NCI-H2081 (cell line): ENCODE data around the gene SP110.
"Not testable (repeated sequence)": the region's sequence is repeated elsewhere in the genome, so short reads cannot be mapped to it uniquely, and the experiment has no call there.

ENCODE experiments used
- DNase-seq, 2 experiments: peaks; one replicate each; lab custom pipeline; 2025; lab: John Stamatoyannopoulos, UW

Gene SP110

GRCh38 chr2:230224458-230224857 is 4.7 kb upstream of the SP110 start:
- DNase-seq, result no peak

- DNase-seq, result not testable (repeated sequence)
These were observed 3.0 kb upstream of the SP110 start for GRCh38 chr2:230222829-230223228.

- DNase-seq, result no peak
These were observed 1.7 kb upstream of the SP110 start for GRCh38 chr2:230221493-230221892.

GRCh38 chr2:230220347-230220969 is 674 bp upstream of the SP110 start:
- DNase-seq, result no peak

GRCh38 chr2:230218421-230218820 is 1.4 kb downstream of the SP110 start:
- DNase-seq, result no peak

DNA sequence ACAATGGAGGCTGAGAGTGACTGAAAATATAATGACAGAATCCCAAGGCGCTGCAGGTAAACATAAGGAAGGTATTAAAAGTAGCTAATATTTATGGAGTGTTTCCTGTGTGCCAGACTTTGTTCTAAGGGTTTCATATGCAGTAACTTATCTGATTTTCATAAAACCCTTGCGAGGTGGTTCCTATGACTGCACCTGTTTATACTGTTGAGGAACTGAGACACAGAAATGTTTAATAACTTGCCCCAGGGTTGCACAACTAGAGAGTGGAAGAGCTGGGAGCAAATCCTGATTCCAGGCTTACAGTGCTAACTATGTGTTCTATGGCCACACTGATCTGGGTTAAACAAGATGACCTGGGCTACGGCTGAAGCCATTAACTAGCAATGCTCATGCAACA is 2.4 kb downstream of the SP110 start:
- no peak for DNase-seq

- no peak for DNase-seq
These were observed 3.3 kb downstream of the SP110 start for GRCh38 chr2:230216489-230216888.

GRCh38 chr2:230209422-230210051 is 10.2 kb downstream of the SP110 start:
- DNase-seq, result no peak

DNA sequence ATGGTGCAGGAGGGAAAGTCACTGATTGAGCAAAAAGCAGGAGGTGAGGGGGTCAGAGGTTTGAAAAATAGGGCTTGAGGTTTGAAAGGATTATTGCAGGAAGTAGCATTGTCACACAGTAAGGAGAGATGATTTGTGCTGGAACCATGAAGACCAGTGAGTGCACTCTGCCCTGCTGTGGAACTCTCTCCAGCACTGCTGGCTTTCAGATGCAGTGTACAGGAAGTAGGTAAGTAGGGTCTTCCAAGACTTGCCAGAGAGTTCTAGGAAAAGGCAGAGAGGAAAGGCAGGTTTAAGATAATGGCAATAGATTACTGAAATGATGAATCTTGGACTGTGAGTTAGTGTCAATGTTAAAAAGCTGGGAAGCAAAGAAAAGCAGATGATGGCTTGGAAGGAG is 11.2 kb downstream of the SP110 start:
- no peak for DNase-seq

- DNase-seq, result no peak
These were observed 14.1 kb downstream of the SP110 start for GRCh38 chr2:230205721-230206120.

- no peak for DNase-seq
These were observed 14.8 kb downstream of the SP110 start for GRCh38 chr2:230205034-230205433.

DNA sequence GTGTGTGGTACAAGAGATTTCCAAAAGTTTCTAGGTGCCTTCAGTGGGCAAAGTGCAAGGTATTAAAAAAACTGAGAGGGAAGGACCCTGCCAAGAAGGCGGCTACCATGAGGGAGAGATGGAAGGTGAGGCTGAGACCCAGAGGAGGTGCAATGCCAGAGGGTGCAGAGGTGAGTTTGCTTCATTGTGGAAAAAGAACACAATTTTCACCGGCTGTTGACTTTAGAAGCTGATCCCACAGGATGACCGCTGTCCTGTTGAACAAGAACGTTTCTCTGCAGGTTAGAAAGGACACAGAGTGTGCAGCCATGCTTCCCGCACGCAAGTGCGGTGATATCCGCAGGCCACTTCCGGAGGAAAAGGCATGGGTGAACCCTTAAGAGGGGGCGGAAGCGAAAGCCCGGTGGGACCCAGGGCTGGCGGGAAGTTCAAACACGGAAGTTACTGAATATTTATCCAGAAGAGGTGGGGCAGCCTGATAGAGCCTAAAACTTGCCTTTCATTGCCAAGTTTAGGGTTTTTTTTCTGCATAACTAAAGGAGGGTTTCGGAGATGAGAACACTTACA is 16.6 kb downstream of the SP110 start:
- DNase-seq, result no peak

DNA sequence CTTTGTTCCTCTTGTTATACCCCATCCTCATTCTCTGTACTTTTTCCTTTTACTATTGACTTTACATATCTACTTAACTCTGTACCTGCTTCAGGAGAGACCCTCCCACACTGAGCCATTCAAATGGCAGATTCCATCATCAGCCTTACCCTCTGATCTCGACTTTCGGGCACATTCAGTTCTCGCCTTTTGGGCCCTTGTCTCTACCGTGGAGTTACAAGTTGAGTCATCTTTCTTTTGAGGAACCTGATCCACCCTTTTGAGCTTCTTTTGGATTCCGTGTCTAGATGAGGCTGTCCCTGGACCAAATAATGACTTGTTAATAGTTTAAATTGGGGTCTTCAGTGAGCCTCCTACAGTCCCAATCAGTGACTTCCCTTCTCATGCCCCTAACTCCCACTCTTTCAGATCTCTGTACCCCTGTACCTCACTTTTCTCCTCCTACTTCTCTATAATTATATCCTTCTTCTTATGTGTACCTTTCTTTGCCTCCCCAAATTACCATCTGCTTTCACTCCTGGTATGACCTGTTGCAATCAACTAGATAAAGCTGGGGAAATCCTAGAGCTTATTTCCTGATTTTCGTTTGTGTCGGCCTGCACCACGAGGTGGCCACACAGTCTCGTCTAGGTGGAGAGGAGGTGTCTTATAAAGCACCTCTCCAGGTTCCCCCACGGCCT is 17.2 kb downstream of the SP110 start:
- no peak for DNase-seq

DNA sequence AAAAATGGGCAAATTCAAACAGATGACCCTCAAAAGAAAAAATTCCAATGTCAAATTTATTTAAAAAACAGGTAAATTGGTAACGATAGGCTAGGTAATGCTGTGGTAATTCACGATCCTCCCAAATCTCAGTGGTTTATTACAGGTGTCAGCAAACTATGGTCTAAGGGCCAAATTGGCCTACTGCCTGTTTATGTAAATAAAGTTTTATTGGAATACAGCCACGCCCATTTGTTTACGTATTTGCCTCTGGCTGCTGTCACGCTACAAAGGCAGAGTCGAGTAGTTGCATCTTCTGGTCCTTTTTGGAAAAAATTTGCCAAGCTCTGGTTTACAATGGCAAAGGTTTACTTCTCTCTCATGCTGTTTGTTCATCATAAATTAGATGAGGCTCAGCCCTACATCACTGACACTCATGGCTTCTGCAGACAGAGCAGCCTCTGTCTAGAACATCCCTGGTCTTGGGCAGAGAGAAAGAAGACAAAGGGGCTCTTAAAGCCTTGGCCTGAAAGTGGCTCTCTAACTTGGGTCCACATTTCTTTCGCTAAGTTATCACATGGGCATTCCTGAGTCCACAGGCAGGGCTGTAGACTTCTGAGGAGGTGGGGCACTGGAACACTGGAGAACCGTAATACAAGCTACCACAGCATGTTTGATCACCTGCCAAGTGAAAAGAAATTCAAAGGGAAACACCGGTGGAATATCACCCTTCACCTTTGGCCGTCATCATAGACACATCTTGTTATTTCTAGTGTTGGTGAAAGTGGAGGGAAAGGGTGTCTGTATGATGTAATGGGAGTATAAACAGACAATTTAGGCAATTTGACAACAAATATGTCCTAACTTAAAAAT is 34.8 kb downstream of the SP110 start:
- peak; percentile 3 to 43 for DNase-seq

DNA sequence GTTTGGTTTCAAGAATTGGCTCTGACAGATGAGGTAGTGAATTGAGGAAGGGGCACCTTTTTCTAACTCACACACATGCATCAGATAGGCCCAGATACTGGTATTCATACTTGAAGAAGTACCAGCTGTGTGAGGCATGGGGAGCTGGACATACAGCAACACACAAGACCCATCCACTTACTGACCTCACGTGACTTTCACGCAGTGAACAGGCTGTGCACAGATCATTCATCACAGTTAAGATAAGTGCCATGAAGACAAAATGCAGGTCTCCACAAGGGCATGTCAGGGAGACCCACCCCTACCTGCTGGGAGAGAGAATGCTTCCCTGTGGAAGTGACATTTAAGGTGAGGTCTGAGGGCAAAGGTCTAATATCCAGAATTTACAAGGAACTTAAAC is 38.6 kb downstream of the SP110 start:
- DNase-seq, result no peak

- DNase-seq, result peak in 1 of 2 experiments; percentile 18
These were observed 39.9 kb downstream of the SP110 start for GRCh38 chr2:230179907-230180306.

GRCh38 chr2:230178546-230179485 is 41.0 kb downstream of the SP110 start:
- no peak for DNase-seq

DNA sequence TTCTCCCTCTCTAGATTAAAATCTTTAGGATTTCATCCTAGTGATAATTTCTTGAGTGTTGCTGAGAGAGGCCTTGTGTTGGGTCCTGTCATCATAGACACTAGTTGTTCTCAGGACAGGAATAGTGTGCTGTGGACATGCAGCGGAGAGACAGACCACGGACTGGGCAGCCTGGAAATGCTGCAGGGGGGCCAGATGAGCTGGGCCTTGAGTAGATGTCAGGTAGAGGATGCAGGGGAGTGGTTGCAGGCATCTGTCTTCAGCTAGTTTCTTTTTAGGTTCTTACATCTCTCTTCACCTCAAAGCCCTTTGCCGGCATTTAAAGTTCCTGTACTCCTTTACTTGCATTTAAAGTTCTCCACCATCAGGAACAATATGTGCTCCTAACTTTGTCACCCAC is 42.8 kb downstream of the SP110 start:
- no peak for DNase-seq

- DNase-seq, result no peak
These were observed 45.3 kb downstream of the SP110 start for GRCh38 chr2:230174466-230174865.

- DNase-seq, result no peak
These were observed 46.9 kb downstream of the SP110 start for GRCh38 chr2:230172852-230173251.

DNA sequence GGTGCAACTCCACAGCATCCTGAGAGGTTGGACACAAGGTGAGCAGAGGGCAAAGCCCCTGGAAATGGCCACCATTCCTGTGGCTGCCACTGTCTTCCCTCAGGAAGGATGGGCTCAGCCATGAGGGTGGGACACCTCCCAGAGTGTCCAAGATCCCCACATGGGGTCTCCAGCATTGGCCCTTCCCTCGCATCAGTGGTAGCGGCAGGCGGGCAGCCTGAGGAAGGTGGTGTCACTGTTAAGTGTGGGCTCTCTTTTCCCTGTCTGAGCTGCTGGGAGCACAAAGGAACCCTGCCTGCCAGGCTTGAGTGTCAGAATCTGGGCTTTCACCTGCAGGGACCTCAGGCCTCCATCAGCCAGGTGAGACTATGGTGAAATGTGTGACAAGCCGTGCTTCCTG is 47.6 kb downstream of the SP110 start:
- DNase-seq, result no peak
